ENCODE data around the gene EEF2K.

DNA sequence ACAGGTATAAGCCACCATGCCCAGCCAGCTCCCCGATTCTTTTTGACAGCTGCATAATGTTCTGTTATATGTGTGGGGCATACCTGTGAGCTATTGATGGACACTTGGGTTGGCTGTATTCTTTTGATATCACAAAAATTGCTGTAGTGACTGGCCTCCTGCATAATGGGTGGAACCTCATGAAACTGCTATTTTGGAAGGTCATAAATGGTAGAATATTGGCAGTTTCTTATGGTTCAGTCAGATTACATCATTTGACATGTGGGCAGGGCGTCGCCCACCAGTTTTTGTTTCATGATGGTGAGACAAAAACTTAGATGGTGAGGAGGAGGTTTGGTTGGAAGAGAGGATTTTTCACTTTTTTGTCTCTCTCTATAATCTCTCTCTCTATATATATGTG is 64.4 kb downstream of the EEF2K start:
- no peak for TF ChIP-seq POLR2A (IDR thresholded peaks at IDR 0.05)
- TF ChIP-seq, protein P1, sequence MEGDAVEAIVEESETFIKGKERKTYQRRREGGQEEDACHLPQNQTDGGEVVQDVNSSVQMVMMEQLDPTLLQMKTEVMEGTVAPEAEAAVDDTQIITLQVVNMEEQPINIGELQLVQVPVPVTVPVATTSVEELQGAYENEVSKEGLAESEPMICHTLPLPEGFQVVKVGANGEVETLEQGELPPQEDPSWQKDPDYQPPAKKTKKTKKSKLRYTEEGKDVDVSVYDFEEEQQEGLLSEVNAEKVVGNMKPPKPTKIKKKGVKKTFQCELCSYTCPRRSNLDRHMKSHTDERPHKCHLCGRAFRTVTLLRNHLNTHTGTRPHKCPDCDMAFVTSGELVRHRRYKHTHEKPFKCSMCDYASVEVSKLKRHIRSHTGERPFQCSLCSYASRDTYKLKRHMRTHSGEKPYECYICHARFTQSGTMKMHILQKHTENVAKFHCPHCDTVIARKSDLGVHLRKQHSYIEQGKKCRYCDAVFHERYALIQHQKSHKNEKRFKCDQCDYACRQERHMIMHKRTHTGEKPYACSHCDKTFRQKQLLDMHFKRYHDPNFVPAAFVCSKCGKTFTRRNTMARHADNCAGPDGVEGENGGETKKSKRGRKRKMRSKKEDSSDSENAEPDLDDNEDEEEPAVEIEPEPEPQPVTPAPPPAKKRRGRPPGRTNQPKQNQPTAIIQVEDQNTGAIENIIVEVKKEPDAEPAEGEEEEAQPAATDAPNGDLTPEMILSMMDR (IDR thresholded peaks at IDR 0.05) = no peak

Data from thyroid gland (tissue), 4 donors.